ENCODE results near the gene TUBB1. TPM values are rescaled to one million over a fixed set of nuclear protein-coding genes. Genes with fewer than 3 reads are reported as not detected.
A peak's percentile ranks its signal among the peaks of the same experiment; 100 is the strongest.

TUBB1 gene
- total RNA-seq, 1 donor from 2014 or later = not detected

DNA sequence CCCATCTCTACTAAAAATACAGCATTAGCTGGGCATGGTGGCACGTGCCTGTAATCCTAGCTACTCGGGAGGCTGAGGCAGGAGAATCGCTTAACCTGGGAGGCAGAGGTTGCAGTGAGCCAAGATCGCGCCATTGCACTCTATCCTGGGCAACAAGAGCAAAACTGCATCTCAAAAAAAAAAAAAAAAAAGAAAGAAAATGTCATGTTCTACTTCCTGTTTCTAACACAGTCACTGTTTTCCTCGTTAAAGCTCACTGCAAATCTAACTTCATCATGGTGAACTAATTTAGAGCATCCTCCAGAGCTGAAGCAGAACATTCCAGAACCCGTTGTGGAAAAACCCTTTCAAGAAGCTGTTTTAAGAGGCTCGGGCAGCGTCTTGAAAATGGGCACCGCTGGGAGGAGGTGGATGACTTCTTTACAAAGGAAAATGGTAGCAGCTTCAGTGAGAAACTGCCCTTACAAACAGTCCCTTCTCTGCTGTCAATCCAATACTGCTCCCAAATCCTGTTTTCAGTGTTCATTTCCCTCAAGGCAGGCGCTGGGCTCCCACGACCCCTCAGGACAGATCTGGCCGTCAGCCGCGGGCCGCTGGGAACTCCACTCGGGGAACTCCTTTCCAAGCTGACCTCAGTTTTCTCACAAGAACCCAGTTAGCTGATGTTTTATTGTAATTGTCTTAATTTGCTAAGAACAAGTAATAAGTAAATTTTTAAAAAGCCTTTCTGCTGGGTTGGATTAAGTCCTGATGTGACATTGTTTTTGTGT is 24.7 kb upstream of the TUBB1 start:
- no peak overlapping the region for H3K4me3 Mint-ChIP-seq (ENCODE audit: unreplicated experiment)
- H3K27ac Mint-ChIP-seq (ENCODE audit: unreplicated experiment) = no peak overlapping the region
- H3K4me1 Mint-ChIP-seq (ENCODE audit: low read depth) = peaks cover 8% of the 10 kb centered on the region
- no peaks in the 10 kb centered on the region for H3K9me3 Mint-ChIP-seq (ENCODE audit: low read depth)
- peaks cover 33% of the 10 kb centered on the region for H3K36me3 Mint-ChIP-seq (ENCODE audit: low read depth)
- TF ChIP-seq, protein P1, sequence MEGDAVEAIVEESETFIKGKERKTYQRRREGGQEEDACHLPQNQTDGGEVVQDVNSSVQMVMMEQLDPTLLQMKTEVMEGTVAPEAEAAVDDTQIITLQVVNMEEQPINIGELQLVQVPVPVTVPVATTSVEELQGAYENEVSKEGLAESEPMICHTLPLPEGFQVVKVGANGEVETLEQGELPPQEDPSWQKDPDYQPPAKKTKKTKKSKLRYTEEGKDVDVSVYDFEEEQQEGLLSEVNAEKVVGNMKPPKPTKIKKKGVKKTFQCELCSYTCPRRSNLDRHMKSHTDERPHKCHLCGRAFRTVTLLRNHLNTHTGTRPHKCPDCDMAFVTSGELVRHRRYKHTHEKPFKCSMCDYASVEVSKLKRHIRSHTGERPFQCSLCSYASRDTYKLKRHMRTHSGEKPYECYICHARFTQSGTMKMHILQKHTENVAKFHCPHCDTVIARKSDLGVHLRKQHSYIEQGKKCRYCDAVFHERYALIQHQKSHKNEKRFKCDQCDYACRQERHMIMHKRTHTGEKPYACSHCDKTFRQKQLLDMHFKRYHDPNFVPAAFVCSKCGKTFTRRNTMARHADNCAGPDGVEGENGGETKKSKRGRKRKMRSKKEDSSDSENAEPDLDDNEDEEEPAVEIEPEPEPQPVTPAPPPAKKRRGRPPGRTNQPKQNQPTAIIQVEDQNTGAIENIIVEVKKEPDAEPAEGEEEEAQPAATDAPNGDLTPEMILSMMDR (IDR thresholded peaks at IDR 0.05) = no peak
- no peaks in the 10 kb centered on the region for H3K27me3 Mint-ChIP-seq (ENCODE audit: low read depth)
- no peak for DNase-seq (ENCODE audit: low spot score)

DNA sequence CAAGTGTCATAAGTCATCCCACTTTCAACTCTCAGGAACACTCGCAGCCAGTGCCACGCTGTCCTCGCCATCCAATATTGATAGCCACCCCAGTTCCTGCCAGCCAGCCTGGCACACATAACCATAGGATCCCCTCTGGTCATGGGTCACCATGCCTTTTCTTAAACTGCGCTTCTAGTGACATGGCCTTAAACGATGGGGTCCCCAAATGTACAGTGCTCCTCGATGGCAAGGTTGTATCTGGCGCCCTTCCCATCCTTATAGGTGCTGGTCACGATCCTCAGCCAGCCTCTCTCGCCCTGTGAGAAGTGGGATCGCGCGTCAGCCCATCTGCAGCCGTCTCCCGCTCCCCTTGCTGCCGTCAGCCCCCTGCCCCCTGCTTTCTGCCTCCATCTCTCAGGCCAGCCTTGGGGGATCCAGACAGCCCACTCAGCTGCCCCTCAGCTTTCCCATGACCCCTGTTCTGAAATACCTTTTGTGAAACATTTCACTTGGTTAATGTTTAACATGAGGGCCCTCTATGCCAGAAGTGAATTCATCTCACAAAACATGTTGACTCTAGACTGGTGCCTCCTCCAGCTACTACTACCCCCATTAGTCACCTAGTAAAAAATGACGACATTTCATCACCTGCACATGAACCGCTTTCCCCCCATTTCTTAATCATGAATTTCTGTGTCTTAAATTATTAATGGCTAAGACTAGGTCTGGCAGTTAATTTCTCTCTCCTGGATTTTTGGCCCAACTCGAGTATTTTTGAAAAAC is 23.6 kb upstream of the TUBB1 start:
- H3K27ac Mint-ChIP-seq (ENCODE audit: unreplicated experiment) = no peak overlapping the region
- peaks cover 8% of the 10 kb centered on the region for H3K4me1 Mint-ChIP-seq (ENCODE audit: low read depth)
- peaks cover 30% of the 10 kb centered on the region for H3K36me3 Mint-ChIP-seq (ENCODE audit: low read depth)
- no peaks in the 10 kb centered on the region for H3K27me3 Mint-ChIP-seq (ENCODE audit: low read depth)
- TF ChIP-seq, protein P1 (IDR thresholded peaks at IDR 0.05) = no peak
- no peak for DNase-seq (ENCODE audit: low spot score)
- no peaks in the 10 kb centered on the region for H3K9me3 Mint-ChIP-seq (ENCODE audit: low read depth)
- no peak overlapping the region for H3K4me3 Mint-ChIP-seq (ENCODE audit: unreplicated experiment)

DNA sequence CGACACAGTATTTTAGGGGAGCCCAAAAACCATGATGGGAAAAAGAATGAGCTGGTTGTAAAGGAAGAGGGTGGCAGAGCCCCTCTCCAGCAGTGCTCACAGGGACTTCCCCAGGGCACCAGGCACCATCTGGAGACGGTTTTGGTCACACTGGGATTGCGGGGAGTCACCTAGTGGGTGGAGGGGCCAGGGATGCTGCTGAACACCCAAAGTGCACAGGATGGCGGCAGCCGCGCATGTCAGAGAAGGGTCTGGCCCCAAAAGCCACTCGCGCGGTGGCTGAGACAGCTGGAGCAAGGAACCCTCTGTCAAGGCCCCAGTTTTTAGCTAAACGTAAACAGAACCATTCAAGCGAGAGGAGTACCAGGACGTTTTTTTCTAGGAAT is 23.0 kb upstream of the TUBB1 start:
- H3K4me1 Mint-ChIP-seq (ENCODE audit: low read depth) = peaks cover 8% of the 10 kb centered on the region
- TF ChIP-seq, protein P1 (IDR thresholded peaks at IDR 0.05) = no peak
- peaks cover 27% of the 10 kb centered on the region for H3K36me3 Mint-ChIP-seq (ENCODE audit: low read depth)
- H3K4me3 Mint-ChIP-seq (ENCODE audit: unreplicated experiment) = no peak overlapping the region
- no peak for DNase-seq (ENCODE audit: low spot score)
- no peak overlapping the region for H3K27ac Mint-ChIP-seq (ENCODE audit: unreplicated experiment)
- H3K27me3 Mint-ChIP-seq (ENCODE audit: low read depth) = no peaks in the 10 kb centered on the region
- H3K9me3 Mint-ChIP-seq (ENCODE audit: low read depth) = no peaks in the 10 kb centered on the region

DNA sequence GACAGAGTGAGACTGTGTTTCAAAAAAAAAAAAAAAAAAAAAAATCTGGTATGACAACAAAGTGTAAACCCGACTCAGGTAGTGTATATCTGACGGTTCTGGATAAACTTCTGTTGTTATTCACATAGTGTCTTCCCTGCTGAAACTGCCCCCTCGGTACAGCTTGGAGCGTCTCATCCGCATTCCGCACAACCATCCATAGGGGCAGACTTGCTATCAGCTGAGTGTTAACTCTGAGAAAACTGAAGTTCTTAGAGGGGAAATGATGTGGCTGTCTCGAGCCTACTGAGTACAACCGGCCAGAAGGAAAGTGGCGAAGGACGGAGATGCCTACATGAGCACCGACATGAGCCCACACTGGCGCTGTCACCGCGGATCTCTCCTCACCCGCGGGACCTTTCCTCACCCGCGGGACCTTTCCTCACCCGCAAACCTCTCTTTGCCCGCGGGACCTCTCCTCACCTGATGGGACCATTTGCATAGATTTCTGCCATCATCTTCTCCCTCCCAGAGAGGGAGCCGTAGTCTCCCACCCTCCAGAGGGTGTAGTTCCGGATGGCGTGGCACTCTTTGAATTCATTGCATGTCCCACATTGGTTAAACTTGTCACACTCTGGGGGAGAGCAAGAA is 22.0 kb upstream of the TUBB1 start:
- TF ChIP-seq, protein P1 (IDR thresholded peaks at IDR 0.05) = no peak
- H3K27me3 Mint-ChIP-seq (ENCODE audit: low read depth) = no peaks in the 10 kb centered on the region
- peak overlapping the region; percentile 36 for H3K27ac Mint-ChIP-seq (ENCODE audit: unreplicated experiment)
- H3K4me3 Mint-ChIP-seq (ENCODE audit: unreplicated experiment) = no peak overlapping the region
- H3K4me1 Mint-ChIP-seq (ENCODE audit: low read depth) = peaks cover 8% of the 10 kb centered on the region
- no peak for DNase-seq (ENCODE audit: low spot score)
- peaks cover 25% of the 10 kb centered on the region for H3K36me3 Mint-ChIP-seq (ENCODE audit: low read depth)
- no peaks in the 10 kb centered on the region for H3K9me3 Mint-ChIP-seq (ENCODE audit: low read depth)

DNA sequence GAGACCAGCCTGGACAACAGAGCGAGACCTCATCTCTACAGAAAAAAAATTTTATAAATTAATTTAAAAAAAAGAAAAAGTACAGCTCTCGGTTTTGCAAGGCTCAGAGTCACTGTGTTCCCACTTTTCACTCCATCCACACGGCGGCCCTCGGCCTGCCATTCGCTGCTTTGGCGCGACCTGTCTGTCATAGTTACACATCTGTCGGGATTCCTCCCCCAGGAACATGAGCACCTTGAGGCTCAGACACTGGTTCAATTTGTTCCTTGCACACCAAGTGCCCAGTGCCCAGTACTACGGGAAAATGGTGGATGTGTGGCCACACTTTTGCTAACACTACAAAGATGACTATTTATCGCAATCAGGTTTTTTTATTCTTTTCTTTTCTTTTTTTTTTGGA is 20.6 kb upstream of the TUBB1 start:
- no peaks in the 10 kb centered on the region for H3K9me3 Mint-ChIP-seq (ENCODE audit: low read depth)
- H3K36me3 Mint-ChIP-seq (ENCODE audit: low read depth) = peaks cover 25% of the 10 kb centered on the region

More for the DNA sequence above, 20.6 kb upstream of the TUBB1 start:
- TF ChIP-seq, protein P1 (IDR thresholded peaks at IDR 0.05) = no peak
- peaks cover 5% of the 10 kb centered on the region for H3K4me1 Mint-ChIP-seq (ENCODE audit: low read depth)
- no peaks in the 10 kb centered on the region for H3K27me3 Mint-ChIP-seq (ENCODE audit: low read depth)
- no peak overlapping the region for H3K4me3 Mint-ChIP-seq (ENCODE audit: unreplicated experiment)
- no peak for DNase-seq (ENCODE audit: low spot score)
- H3K27ac Mint-ChIP-seq (ENCODE audit: unreplicated experiment) = no peak overlapping the region

All from chondrocyte (in vitro differentiated cells).